Fibroblast of pulmonary artery (primary cell): ENCODE results near the gene UTY.

Experiments
- DNase-seq: peaks from one replicate; pipeline ENCODE4 v3.0.0-alpha.2; 2010; ENCODE audit warnings: low read depth
- H3K4me3 ChIP-seq: replicated peaks from 2 replicates; pipeline ENCODE4 v1.5.1; 2011; ENCODE audit warnings: low read depth, mild to moderate bottlenecking, control low read depth, low read length, moderate library complexity
- CTCF ChIP-seq: IDR thresholded peaks from 2 replicates; pipeline ENCODE4 v1.5.1; 2011; ENCODE audit warnings: mild to moderate bottlenecking, control low read depth, low read length, inconsistent platforms; ENCODE audit errors: missing control alignments

The UTY gene

GRCh38 chrY:13435968-13436937 is 43.6 kb downstream of the UTY start:
- peak; percentile 59 for DNase-seq
- H3K4me3 ChIP-seq: peak overlapping the region; percentile 62

GRCh38 chrY:13435206-13435967 is 44.4 kb downstream of the UTY start:
- peak overlapping the region; percentile 62 for H3K4me3 ChIP-seq
- peak; percentile 44 for DNase-seq
- no peak for TF ChIP-seq CTCF

More at GRCh38 chrY:13435968-13436937, 43.6 kb downstream of the UTY start:
- TF ChIP-seq CTCF: peak; percentile 56

- no peak for TF ChIP-seq CTCF
- no peak overlapping the region for H3K4me3 ChIP-seq
- no peak for DNase-seq
These were observed 47.4 kb downstream of the UTY start for GRCh38 chrY:13432293-13433025.

GRCh38 chrY:13429551-13429950 is 50.3 kb downstream of the UTY start:
- no peak for DNase-seq

GRCh38 chrY:13423281-13423732 is 56.5 kb downstream of the UTY start:
- DNase-seq: peak; percentile 78
- TF ChIP-seq CTCF: no peak
- peak overlapping the region; percentile 12 for H3K4me3 ChIP-seq

More at GRCh38 chrY:13429551-13429950, 50.3 kb downstream of the UTY start:
- H3K4me3 ChIP-seq: no peak overlapping the region
- TF ChIP-seq CTCF: no peak

- no peak for TF ChIP-seq CTCF
- no peak for DNase-seq
- no peak overlapping the region for H3K4me3 ChIP-seq
These were observed 62.8 kb downstream of the UTY start for GRCh38 chrY:13416869-13417661.
